ENCODE measurements around the gene DROSHA.

DNA sequence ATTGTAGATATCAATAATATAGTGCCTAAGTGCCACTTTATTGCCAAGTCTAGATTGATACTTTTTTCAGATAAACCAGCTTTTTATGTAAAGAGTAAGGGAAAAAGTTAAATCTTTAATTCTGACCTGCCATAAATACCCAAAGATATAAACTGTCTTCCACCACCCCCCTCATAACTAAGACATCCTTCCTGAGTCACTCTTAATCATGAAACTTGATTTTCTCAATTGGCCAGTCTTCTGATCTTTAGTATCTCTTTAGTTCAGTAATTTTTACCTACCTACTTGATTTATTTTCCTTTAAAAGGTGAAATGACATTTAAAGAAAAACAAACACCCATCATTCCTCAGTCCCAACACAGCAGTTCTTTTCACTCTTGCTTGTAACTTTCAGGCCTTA lies 22.0 kb upstream of the DROSHA start:
- TF ChIP-seq, protein P1, sequence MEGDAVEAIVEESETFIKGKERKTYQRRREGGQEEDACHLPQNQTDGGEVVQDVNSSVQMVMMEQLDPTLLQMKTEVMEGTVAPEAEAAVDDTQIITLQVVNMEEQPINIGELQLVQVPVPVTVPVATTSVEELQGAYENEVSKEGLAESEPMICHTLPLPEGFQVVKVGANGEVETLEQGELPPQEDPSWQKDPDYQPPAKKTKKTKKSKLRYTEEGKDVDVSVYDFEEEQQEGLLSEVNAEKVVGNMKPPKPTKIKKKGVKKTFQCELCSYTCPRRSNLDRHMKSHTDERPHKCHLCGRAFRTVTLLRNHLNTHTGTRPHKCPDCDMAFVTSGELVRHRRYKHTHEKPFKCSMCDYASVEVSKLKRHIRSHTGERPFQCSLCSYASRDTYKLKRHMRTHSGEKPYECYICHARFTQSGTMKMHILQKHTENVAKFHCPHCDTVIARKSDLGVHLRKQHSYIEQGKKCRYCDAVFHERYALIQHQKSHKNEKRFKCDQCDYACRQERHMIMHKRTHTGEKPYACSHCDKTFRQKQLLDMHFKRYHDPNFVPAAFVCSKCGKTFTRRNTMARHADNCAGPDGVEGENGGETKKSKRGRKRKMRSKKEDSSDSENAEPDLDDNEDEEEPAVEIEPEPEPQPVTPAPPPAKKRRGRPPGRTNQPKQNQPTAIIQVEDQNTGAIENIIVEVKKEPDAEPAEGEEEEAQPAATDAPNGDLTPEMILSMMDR (conservative IDR thresholded peaks at IDR 0.05 in 1 of 2, IDR thresholded peaks at IDR 0.05 in 1 of 2; ENCODE audit: low read depth in 1 of 2, low read length in 2 of 2): no peak
- TF ChIP-seq EZH2 (IDR thresholded peaks at IDR 0.05; ENCODE audit: low read length, missing control alignments): no peak

Data from fibroblast of lung (primary cell).